B cell (primary cell): ENCODE data around the gene QTRT2. TPM values are rescaled to one million over a fixed set of nuclear protein-coding genes. Genes with fewer than 3 reads are reported as not detected.

Source experiments
- ATAC-seq: fragments of 200-7000 bp; cut with Tn5 transposase; one replicate; pipeline ENCODE4 v1.10.0; 2021; ENCODE audit warnings: low read depth, mild to moderate bottlenecking, moderate number of reproducible peaks, moderate library complexity
- CTCF ChIA-PET: fragments of 350-600 bp; sonication (Branson Sonifier 250); formaldehyde crosslinking; loops from one replicate; lab custom pipeline; 2021; ENCODE audit warnings: antibody characterized with exemption, inconsistent platforms; lab: Charles Lee
- POLR2A ChIA-PET: fragments of 350-600 bp; sonication (Branson Sonifier 250); formaldehyde crosslinking; loops from one replicate; lab custom pipeline; 2021; ENCODE audit warnings: antibody characterized with exemption; lab: Charles Lee
- DNase-seq: peaks from one replicate; pipeline ENCODE4 v3.0.0; 2013
- H2AFZ ChIP-seq: 2 replicates; pipeline ENCODE4 v1.6.1; 2012; ENCODE audit warnings: mild to moderate bottlenecking, low read depth, low read length; ENCODE audit not compliant: insufficient read depth, poor library complexity, severe bottlenecking
- H3K27ac ChIP-seq, 2 donors: 1 replicate in 1 of 2; 2 replicates in 1 of 2; pipeline ENCODE4 v1.5.1; 2012 to 2013; ENCODE audit warnings: low read length in 2 of 2, mild to moderate bottlenecking in 2 of 2, moderate library complexity in 1 of 2
- H3K27me3 ChIP-seq, 4 experiments: fragments of 200-600 bp in 1 of 4; sonication (generic) in 1 of 4; replicated peaks in 1 of 4; 1 replicate in 2 of 4; 2 replicates in 2 of 4; pipeline versions ENCODE4 v1.6.1 to v1.7.0; 2013 to 2016; ENCODE audit warnings: low read length in 3 of 4, mild to moderate bottlenecking in 2 of 4, mixed read lengths in 1 of 4, moderate library complexity in 1 of 4; ENCODE audit not compliant: insufficient read depth in 4 of 4, control insufficient read depth in 3 of 4; ENCODE audit errors: control extremely low read depth in 1 of 4
- H3K36me3 ChIP-seq, 2 experiments: replicated peaks in 1 of 2; 1 replicate in 1 of 2; 2 replicates in 1 of 2; pipeline versions ENCODE4 v1.6.1 to v1.7.1; 2013; ENCODE audit warnings: low read length in 1 of 2; ENCODE audit not compliant: insufficient read depth in 2 of 2, control insufficient read depth in 1 of 2; ENCODE audit errors: control extremely low read depth in 1 of 2, extremely low read depth in 1 of 2
- H3K4me1 ChIP-seq, 2 donors: fragments of 200-600 bp in 1 of 2; sonication (generic) in 1 of 2; 1 replicate in 1 of 2; 2 replicates in 1 of 2; pipeline versions ENCODE4 v1.5.1 to v1.6.1; 2013 to 2017; ENCODE audit warnings: low read length in 2 of 2; ENCODE audit not compliant: control insufficient read depth in 2 of 2, insufficient read depth in 2 of 2
- H3K4me2 ChIP-seq: replicated peaks from 2 replicates; pipeline ENCODE3; 2012; ENCODE audit warnings: mild to moderate bottlenecking, low read depth, low read length; ENCODE audit not compliant: poor library complexity, severe bottlenecking
- H3K4me3 ChIP-seq, 5 experiments: fragments of 200-600 bp in 1 of 5; sonication (generic) in 1 of 5; 1 replicate in 3 of 5; 2 replicates in 2 of 5; pipeline versions ENCODE4 v1.5.1 to v1.7.0; 2011 to 2016; ENCODE audit warnings: low read length in 4 of 5, mild to moderate bottlenecking in 4 of 5, low read depth in 2 of 5, control low read depth in 1 of 5, moderate library complexity in 1 of 5; ENCODE audit not compliant: insufficient read depth in 1 of 5; ENCODE audit errors: control extremely low read depth in 1 of 5, extremely low read depth in 1 of 5
- H3K79me2 ChIP-seq: fragments of 200-600 bp; sonication (generic); one replicate; pipeline ENCODE4 v1.6.0; 2016; ENCODE audit warnings: low read length; ENCODE audit not compliant: control insufficient read depth, insufficient read depth
- H3K9ac ChIP-seq: fragments of 200-600 bp; sonication (generic); 2 replicates; pipeline ENCODE4 v1.6.1; 2017; ENCODE audit warnings: mild to moderate bottlenecking, low read length, moderate library complexity
- H3K9me3 ChIP-seq, 3 donors: one replicate each; pipeline versions ENCODE4 v1.6.1 to v1.7.1; 2013; ENCODE audit warnings: low read length in 2 of 3; ENCODE audit not compliant: control insufficient read depth in 2 of 3, insufficient read depth in 1 of 3; ENCODE audit errors: control extremely low read depth in 1 of 3
- H4K20me1 ChIP-seq: 2 replicates; pipeline ENCODE4 v1.6.0; 2012; ENCODE audit warnings: mild to moderate bottlenecking, low read length; ENCODE audit not compliant: insufficient read depth, control insufficient read depth, poor library complexity, severe bottlenecking
- H3K27ac Mint-ChIP-seq: one replicate; pipeline ENCODE4 v1.8.0; 2021; ENCODE audit warnings: mixed read lengths
- H3K27me3 Mint-ChIP-seq: one replicate; pipeline ENCODE4 v1.8.0; 2021; ENCODE audit warnings: mixed read lengths
- H3K4me1 Mint-ChIP-seq: one replicate; pipeline ENCODE4 v1.8.0; 2021; ENCODE audit warnings: mixed read lengths
- H3K4me3 Mint-ChIP-seq: one replicate; pipeline ENCODE4 v1.8.0; 2021; ENCODE audit warnings: mixed read lengths
- H3K9me3 Mint-ChIP-seq: one replicate; pipeline ENCODE4 v1.8.0; 2022; ENCODE audit warnings: mixed read lengths; ENCODE audit not compliant: insufficient read depth
- EZH2 ChIP-seq: IDR thresholded peaks from 2 replicates; pipeline ENCODE4 v1.6.1; 2012; ENCODE audit warnings: borderline replicate concordance, low read depth, mild to moderate bottlenecking, moderate library complexity, low read length; ENCODE audit not compliant: insufficient read depth, poor library complexity, severe bottlenecking
- WGBS: methylation state at CpG from one replicate; pipeline ENCODE4 v1.1.5; 2013; ENCODE audit warnings: missing lambda C conversion rate; ENCODE audit not compliant: insufficient coverage; 5-methylcytosine and 5-hydroxymethylcytosine counted together
- intact Hi-C: fragments of 100-400 bp; cut with micrococcal nuclease; formaldehyde crosslinking; loops from one replicate; pipeline ENCODE4 v1.10.0; 2022
- polyA plus RNA-seq: library from polyadenylated mRNA; depleted of rRNA; stranded (reverse); fragments of >200 nt; gene quantifications from 2 replicates; pipeline ENCODE4 v1.2.3, GENCODE V29; 2012
- total RNA-seq, 2 donors: library from RNA; stranded (reverse); fragments of 120-200 nt in 1 of 2; gene quantifications; 1 replicate in 1 of 2; 2 replicates in 1 of 2; pipeline versions ENCODE4 v1.2.3 to v1.2.4, GENCODE V29; 2013 to 2022
- TF ChIP-seq, protein P1 (sequence below): fragments of 200-600 bp; IDR thresholded peaks from one replicate; pipeline ENCODE4 v1.8.0; 2022; ENCODE audit warnings: antibody characterized with exemption, mild to moderate bottlenecking

QTRT2 gene
- total and polyA plus RNA-seq, 2 donors (not counting 1 experiment from before 2014, with no cell fraction given) = 15.8 to 59.5 TPM

DNA sequence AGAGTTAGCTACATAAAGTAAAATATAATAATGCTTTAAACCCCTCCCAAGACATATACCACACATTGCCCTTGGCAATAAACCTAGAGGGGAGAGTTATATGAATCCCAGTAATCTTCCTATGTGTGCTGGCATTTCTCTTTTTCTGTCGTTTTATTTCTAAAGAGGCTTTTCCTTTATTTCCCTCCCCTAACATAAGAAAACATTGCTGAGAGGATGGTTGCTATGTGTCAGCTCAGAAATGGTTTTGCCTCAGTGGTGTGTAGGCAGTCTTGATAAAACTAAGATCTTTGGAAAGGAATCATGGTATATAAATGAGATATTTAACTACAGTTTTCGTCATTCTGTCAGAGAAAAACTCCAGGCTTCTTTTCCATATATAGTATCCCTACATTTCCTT, 30.2 kb upstream of the QTRT2 start:
- DNase-seq (no peak), ATAC-seq (no peak)
- H3K27me3 Mint-ChIP-seq = no peaks in the 10 kb centered on the region
- no peak overlapping the region for H3K27ac Mint-ChIP-seq
- POLR2A ChIA-PET = no interaction called here
- no peaks in the 10 kb centered on the region for H3K9me3 Mint-ChIP-seq
- no peaks in the 10 kb centered on the region for H3K27me3 ChIP-seq
- no peak overlapping the region for H2AFZ ChIP-seq
- H4K20me1 ChIP-seq = no peaks in the 10 kb centered on the region
- TF ChIP-seq, protein P1, sequence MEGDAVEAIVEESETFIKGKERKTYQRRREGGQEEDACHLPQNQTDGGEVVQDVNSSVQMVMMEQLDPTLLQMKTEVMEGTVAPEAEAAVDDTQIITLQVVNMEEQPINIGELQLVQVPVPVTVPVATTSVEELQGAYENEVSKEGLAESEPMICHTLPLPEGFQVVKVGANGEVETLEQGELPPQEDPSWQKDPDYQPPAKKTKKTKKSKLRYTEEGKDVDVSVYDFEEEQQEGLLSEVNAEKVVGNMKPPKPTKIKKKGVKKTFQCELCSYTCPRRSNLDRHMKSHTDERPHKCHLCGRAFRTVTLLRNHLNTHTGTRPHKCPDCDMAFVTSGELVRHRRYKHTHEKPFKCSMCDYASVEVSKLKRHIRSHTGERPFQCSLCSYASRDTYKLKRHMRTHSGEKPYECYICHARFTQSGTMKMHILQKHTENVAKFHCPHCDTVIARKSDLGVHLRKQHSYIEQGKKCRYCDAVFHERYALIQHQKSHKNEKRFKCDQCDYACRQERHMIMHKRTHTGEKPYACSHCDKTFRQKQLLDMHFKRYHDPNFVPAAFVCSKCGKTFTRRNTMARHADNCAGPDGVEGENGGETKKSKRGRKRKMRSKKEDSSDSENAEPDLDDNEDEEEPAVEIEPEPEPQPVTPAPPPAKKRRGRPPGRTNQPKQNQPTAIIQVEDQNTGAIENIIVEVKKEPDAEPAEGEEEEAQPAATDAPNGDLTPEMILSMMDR = no peak
- TF ChIP-seq EZH2 = no peak
- H3K4me3 ChIP-seq = no peak overlapping the region
- no peak overlapping the region for H3K4me2 ChIP-seq
- intact Hi-C loops = no loop called here
- no peak overlapping the region for H3K27ac ChIP-seq
- H3K79me2 ChIP-seq = no peaks in the 10 kb centered on the region
- no peak overlapping the region for H3K9ac ChIP-seq
- no CpG with 5 or more reads among the region's 2 CpGs for WGBS
- CTCF ChIA-PET = no interaction called here
- no peak overlapping the region for H3K4me3 Mint-ChIP-seq
- peaks cover 3% of the 10 kb centered on the region in 2 donors for H3K4me1 ChIP-seq
- no peaks in the 10 kb centered on the region for H3K9me3 ChIP-seq
- peaks cover 0 to 3% of the 10 kb centered on the region in 2 experiments for H3K36me3 ChIP-seq
- no peaks in the 10 kb centered on the region for H3K4me1 Mint-ChIP-seq

DNA sequence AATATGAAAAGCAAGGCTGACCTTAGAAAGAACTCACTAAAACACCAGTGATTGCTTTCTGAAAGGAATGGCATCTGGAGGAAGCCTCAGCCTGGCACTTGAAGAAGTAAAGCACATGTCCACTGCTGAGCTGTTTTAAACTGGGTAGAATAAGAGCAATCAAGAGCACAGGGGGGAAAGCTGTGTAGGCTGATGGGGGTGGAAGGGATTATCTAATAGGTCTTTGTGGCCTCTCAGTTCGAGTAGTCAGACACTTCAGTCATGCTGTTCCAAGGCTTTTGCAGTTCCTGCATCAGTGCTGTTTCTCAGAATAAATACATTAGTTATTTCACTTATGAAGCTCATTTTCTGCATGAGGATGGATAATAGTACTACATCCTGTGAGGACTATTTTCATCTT, 22.8 kb upstream of the QTRT2 start:
- Histone ChIP-seq H3K27ac (no peak overlapping the region), H3K9ac (no peak overlapping the region), H3K4me1 (no peaks in the 10 kb centered on the region), H4K20me1 (no peaks in the 10 kb centered on the region), H3K9me3 (no peaks in the 10 kb centered on the region), H3K36me3 (peaks cover 7 to 14% of the 10 kb centered on the region in 2 experiments), H3K4me3 (no peak overlapping the region), H3K27me3 (no peaks in the 10 kb centered on the region), H3K79me2 (no peaks in the 10 kb centered on the region), H2AFZ (no peak overlapping the region), H3K4me2 (no peak overlapping the region)
- Mint-ChIP-seq H3K27me3 (no peaks in the 10 kb centered on the region), H3K27ac (no peak overlapping the region), H3K9me3 (no peaks in the 10 kb centered on the region), H3K4me1 (no peaks in the 10 kb centered on the region), H3K4me3 (no peak overlapping the region)
- TF ChIP-seq, protein P1 = no peak
- TF ChIP-seq EZH2 = no peak
- POLR2A ChIA-PET = no interaction called here
- WGBS = no CpG with 5 or more reads among the region's 1 CpG
- DNase-seq (no peak), ATAC-seq (no peak)
- intact Hi-C loops = no loop called here
- CTCF ChIA-PET = no interaction called here
